HG03064 (cell line): ENCODE data around the gene PCSK6.
"Not testable (repeated sequence)": the region's sequence is repeated elsewhere in the genome, so short reads cannot be mapped to it uniquely, and the experiment has no call there.

Source experiments
- ATAC-seq: cut with Tn5 transposase; IDR thresholded peaks from one replicate; pipeline ENCODE4 v1.9.1; 2021; ENCODE audit warnings: low read depth; ENCODE audit not compliant: unreplicated experiment

Gene PCSK6

GRCh38 chr15:101464999-101465669 is 24.4 kb downstream of the PCSK6 start:
- ATAC-seq = no peak

- no peak for ATAC-seq
Measured at GRCh38 chr15:101464256-101464998, 25.1 kb downstream of the PCSK6 start.

- not testable (repeated sequence) for ATAC-seq
Measured at GRCh38 chr15:101463696-101464095, 25.8 kb downstream of the PCSK6 start.

- ATAC-seq = no peak
Measured at GRCh38 chr15:101463270-101463669, 26.2 kb downstream of the PCSK6 start.

GRCh38 chr15:101461097-101461496 is 28.4 kb downstream of the PCSK6 start:
- no peak for ATAC-seq

GRCh38 chr15:101459579-101460300 is 29.8 kb downstream of the PCSK6 start:
- no peak for ATAC-seq

- no peak for ATAC-seq
Measured at GRCh38 chr15:101458908-101459578, 30.5 kb downstream of the PCSK6 start.

- ATAC-seq = no peak
Measured at GRCh38 chr15:101458158-101458900, 31.2 kb downstream of the PCSK6 start.

- ATAC-seq = no peak
Measured at GRCh38 chr15:101457696-101458095, 31.8 kb downstream of the PCSK6 start.

- ATAC-seq = no peak
Measured at GRCh38 chr15:101456057-101456739, 33.3 kb downstream of the PCSK6 start.

- no peak for ATAC-seq
Measured at GRCh38 chr15:101455291-101456025, 34.0 kb downstream of the PCSK6 start.

- not testable (repeated sequence) for ATAC-seq
Measured at GRCh38 chr15:101454781-101455180, 34.7 kb downstream of the PCSK6 start.

GRCh38 chr15:101454365-101454764 is 35.1 kb downstream of the PCSK6 start:
- no peak for ATAC-seq

- no peak for ATAC-seq
Measured at GRCh38 chr15:101453123-101454120, 36.1 kb downstream of the PCSK6 start.

- no peak for ATAC-seq
Measured at GRCh38 chr15:101452572-101452971, 36.9 kb downstream of the PCSK6 start.

- ATAC-seq = no peak
Measured at GRCh38 chr15:101451846-101452245, 37.7 kb downstream of the PCSK6 start.

- ATAC-seq = no peak
Measured at GRCh38 chr15:101451266-101451799, 38.2 kb downstream of the PCSK6 start.
